C4-2B (cell line): ENCODE measurements around the gene KLHL22.

Source experiments
- ZFX ChIP-seq: fragments of 450-650 bp; IDR thresholded peaks from 2 replicates; pipeline ENCODE4 v1.6.1; 2017
- TF ChIP-seq, protein P1 (sequence below): fragments of 450-650 bp; conservative IDR thresholded peaks from 2 replicates; pipeline ENCODE4 v1.5.1; 2017; ENCODE audit warnings: mild to moderate bottlenecking

DNA sequence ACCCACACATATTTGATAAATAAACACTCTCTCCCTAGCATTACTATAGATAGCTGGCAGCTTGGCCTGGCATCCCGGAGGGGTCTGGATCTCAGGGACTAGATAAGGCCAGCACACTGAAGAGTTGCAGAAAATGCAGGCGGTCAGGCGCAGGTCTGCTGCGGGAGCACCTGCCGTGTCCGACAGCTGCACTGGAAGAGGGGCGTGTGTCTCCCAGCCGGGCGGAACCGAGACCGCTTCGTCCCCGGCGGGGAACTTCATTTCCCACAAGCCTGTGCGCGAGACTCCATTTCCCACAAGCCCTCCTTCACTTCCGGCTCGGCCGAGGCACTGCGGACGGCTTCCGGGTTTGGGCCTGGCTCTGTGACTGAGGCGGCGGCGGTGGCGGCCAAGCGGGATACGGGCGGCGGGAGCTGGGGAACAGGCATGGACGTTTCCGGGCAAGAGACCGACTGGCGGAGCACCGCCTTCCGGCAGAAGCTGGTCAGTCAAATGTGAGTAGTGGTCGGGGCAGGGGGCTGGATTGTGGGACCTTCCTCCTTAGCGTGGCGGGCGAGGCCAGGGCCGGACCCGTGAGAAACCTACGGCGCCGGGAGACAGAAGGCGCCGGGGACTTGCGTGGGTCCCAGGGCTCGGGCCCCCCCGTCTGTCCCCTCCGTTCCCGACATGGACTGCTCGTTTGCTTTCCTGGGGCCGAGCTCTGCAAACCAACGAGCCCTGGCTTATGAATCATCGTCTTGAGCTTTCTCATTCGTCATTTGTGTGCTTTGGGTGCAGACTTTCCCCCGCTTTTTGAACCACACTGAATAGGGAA, 11.9 kb upstream of the KLHL22 start, which contains the start of gene MED15:
- TF ChIP-seq, protein P1, sequence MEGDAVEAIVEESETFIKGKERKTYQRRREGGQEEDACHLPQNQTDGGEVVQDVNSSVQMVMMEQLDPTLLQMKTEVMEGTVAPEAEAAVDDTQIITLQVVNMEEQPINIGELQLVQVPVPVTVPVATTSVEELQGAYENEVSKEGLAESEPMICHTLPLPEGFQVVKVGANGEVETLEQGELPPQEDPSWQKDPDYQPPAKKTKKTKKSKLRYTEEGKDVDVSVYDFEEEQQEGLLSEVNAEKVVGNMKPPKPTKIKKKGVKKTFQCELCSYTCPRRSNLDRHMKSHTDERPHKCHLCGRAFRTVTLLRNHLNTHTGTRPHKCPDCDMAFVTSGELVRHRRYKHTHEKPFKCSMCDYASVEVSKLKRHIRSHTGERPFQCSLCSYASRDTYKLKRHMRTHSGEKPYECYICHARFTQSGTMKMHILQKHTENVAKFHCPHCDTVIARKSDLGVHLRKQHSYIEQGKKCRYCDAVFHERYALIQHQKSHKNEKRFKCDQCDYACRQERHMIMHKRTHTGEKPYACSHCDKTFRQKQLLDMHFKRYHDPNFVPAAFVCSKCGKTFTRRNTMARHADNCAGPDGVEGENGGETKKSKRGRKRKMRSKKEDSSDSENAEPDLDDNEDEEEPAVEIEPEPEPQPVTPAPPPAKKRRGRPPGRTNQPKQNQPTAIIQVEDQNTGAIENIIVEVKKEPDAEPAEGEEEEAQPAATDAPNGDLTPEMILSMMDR, result no peak
- TF ChIP-seq ZFX, result peak; percentile 98
